ENCODE results near the gene FBXO27.

GRCh38 chr19:39060171-39060570 lies 27.8 kb upstream of the FBXO27 start:
- TF ChIP-seq, protein P1, sequence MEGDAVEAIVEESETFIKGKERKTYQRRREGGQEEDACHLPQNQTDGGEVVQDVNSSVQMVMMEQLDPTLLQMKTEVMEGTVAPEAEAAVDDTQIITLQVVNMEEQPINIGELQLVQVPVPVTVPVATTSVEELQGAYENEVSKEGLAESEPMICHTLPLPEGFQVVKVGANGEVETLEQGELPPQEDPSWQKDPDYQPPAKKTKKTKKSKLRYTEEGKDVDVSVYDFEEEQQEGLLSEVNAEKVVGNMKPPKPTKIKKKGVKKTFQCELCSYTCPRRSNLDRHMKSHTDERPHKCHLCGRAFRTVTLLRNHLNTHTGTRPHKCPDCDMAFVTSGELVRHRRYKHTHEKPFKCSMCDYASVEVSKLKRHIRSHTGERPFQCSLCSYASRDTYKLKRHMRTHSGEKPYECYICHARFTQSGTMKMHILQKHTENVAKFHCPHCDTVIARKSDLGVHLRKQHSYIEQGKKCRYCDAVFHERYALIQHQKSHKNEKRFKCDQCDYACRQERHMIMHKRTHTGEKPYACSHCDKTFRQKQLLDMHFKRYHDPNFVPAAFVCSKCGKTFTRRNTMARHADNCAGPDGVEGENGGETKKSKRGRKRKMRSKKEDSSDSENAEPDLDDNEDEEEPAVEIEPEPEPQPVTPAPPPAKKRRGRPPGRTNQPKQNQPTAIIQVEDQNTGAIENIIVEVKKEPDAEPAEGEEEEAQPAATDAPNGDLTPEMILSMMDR (IDR thresholded peaks at IDR 0.05; ENCODE audit: borderline replicate concordance, extremely low read depth, low read length, poor library complexity, severe bottlenecking) = no peak
- no peak for TF ChIP-seq EZH2 (IDR thresholded peaks at IDR 0.05; ENCODE audit: borderline replicate concordance, low read depth, low read length, severe bottlenecking)
